ENCODE measurements around the gene PRKG1.
"Not testable (repeated sequence)": the region's sequence is repeated elsewhere in the genome, so short reads cannot be mapped to it uniquely, and the experiment has no call there.

Gene PRKG1

DNA sequence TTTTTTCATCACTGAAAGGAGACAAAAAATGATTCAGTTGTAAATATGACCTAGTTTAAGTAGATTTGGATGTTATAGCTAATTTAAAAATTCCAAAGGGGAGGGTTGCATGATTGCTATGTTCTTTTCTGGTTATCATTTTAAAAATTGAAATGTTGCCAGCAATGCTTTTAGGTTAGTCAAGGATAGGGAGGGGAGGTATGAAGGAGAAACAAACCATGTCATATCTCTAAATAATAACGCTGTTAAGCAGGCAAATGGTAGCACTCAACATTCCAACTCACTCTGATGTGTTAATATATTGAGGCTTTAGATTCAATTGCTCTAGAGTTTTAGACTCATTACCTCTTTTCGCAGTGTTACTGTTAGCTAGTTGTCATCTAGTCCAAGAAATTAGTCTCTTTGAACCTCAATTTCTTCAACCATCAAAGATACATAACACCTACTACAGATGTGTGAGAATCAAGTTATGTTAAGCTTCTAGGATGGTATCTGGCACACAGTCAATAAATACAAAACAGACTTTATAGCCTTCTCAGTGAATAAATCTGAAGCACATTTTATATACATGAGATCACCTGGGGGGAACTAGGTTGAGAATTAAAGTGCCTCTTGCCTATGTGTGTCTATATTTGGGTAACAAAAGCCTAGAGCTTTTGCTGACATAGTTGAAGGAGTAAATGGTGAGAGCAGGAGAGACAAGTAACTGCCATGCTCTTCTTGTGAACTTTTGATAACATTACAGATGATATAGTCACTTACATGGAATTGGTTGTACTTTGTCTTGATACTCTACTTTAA, 500.2 kb downstream of the PRKG1 start:
- DNase-seq (ENCODE audit: low read depth in 2 of 3, low spot score in 1 of 3) = no peak

- not testable (repeated sequence) for DNase-seq (ENCODE audit: low read depth in 2 of 3, low spot score in 1 of 3)
Observed at GRCh38 chr10:51581196-51581595, 506.9 kb downstream of the PRKG1 start.

GRCh38 chr10:51583976-51584375, 509.7 kb downstream of the PRKG1 start:
- no peak for DNase-seq (ENCODE audit: low read depth in 2 of 3, low spot score in 1 of 3)

DNA sequence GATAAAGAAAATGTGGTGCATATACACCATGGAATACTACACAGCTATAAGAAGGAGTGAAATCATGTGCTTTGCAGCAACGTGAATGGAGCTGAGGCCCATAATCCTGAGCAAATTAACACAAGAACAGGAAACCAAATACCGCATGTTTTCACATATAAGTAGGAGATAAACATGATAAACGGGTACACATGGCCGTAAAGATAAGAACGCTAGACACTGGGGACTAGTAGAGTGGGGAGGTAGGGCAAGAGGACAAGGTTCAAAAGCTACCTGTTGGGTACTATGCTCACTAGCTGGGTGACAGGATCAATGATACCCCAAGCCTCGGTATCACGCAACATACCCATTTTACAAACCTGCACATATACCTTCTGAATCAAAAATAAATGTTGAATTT, 511.5 kb downstream of the PRKG1 start:
- no peak for DNase-seq (ENCODE audit: low read depth in 2 of 3, low spot score in 1 of 3)

GRCh38 chr10:51588984-51589383, 514.7 kb downstream of the PRKG1 start:
- DNase-seq (ENCODE audit: low read depth in 2 of 3, low spot score in 1 of 3) = no peak

DNA sequence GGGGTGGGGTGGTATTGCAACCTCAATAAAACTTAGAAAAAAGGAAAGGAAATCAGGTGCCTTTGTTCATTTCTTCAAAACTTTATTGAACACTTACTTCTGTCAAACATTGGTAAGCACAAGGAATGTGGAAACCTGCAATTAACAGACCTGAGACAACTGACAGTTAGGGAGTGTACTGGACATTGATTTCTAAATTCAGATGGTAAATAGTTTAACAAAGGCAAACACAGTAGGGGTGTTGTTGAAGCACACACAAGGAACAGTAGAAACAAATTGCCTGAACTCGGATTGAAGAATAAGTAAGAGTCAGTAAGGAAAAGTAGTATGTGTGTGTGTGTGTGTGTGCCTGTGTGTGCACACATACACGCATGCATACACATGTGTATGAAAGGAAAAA, 516.5 kb downstream of the PRKG1 start:
- no peak for DNase-seq (ENCODE audit: low read depth in 2 of 3, low spot score in 1 of 3)

- no peak for DNase-seq (ENCODE audit: low read depth in 2 of 3, low spot score in 1 of 3)
Observed at GRCh38 chr10:51596695-51597094, 522.4 kb downstream of the PRKG1 start.

GRCh38 chr10:51599647-51600046, 525.4 kb downstream of the PRKG1 start:
- no peak for DNase-seq (ENCODE audit: low read depth in 2 of 3, low spot score in 1 of 3)

DNA sequence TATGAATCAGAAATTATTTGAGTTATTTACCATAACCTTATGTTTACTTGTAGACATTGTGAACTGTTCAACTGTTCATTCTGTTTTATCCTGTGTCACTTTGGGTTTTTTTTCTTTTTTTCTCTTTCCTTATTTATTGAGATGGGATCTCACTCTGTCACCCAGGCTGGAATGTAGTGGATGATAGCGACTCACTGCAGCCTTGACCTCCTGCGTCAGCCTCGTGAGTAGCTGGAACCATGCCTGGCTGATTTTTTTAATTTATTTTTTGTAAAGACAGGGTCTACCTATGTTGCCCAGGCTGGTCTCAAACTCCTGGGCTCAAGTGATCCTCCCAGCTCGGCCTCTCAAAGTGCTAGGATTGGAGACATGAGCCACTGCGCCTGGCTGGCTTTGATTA, 528.0 kb downstream of the PRKG1 start:
- no peak for DNase-seq (ENCODE audit: low read depth in 2 of 3, low spot score in 1 of 3)

GRCh38 chr10:51604579-51604978, 530.3 kb downstream of the PRKG1 start:
- no peak for DNase-seq (ENCODE audit: low read depth in 2 of 3, low spot score in 1 of 3)

- DNase-seq (ENCODE audit: low read depth in 2 of 3, low spot score in 1 of 3) = no peak
Observed at GRCh38 chr10:51606825-51607462, 532.7 kb downstream of the PRKG1 start.

- no peak for DNase-seq (ENCODE audit: low read depth in 2 of 3, low spot score in 1 of 3)
Observed at GRCh38 chr10:51607463-51607835, 533.2 kb downstream of the PRKG1 start.

- no peak for DNase-seq (ENCODE audit: low read depth in 2 of 3, low spot score in 1 of 3)
Observed at GRCh38 chr10:51608211-51608610, 533.9 kb downstream of the PRKG1 start.

DNA sequence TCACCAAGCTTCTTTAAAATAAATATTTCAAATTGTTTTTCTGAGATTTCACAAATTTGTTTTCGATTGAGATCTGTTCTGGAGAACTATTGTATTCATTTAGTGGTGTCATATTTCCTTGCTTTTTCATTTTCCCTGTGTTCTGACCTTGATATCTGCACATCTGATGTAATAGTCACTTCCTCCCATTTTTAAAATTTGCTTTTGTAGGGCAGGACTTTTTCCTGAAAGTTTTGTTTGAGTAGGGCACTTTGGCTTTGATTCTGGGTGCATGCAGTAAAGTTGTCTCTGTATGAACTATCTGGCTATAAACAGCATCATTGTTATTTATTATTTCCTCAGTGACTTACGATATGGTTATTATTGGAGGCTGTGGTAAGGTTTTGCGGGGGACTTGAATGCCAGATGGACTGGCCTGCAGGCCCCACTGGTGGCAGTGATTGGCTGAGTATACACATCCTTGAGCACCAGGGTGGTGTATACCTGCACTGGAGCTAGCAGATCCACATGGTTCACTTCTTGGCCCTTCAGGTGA, 541.5 kb downstream of the PRKG1 start:
- no peak for DNase-seq (ENCODE audit: low read depth in 2 of 3, low spot score in 1 of 3)

GRCh38 chr10:51617576-51618235, 543.4 kb downstream of the PRKG1 start:
- DNase-seq (ENCODE audit: low read depth in 2 of 3, low spot score in 1 of 3) = no peak

DNA sequence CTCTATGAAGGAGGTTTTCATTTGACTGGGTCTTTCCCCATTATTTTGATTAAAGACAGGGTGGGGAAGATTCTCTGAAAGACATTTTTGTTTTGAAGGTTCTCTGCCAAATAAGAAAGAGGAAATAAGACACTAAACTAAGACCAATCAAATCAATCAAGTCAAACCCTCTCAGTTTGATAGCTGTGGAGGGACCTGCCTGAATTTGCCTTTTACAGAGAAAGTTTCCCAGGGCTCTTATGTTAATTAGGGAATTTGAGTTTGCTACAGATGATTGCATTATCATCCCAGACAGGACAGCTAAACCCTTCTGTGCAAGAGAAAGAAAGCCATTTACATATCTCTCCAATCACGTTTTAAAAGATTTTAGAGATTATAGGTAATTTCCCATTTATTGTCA, 545.1 kb downstream of the PRKG1 start:
- no peak for DNase-seq (ENCODE audit: low read depth in 2 of 3, low spot score in 1 of 3)

- DNase-seq (ENCODE audit: low read depth in 2 of 3, low spot score in 1 of 3) = no peak
Observed at GRCh38 chr10:51620131-51620530, 545.8 kb downstream of the PRKG1 start.

- DNase-seq (ENCODE audit: low read depth in 2 of 3, low spot score in 1 of 3) = no peak
Observed at GRCh38 chr10:51624013-51624412, 549.7 kb downstream of the PRKG1 start.

GRCh38 chr10:51629934-51630639, 555.8 kb downstream of the PRKG1 start:
- DNase-seq (ENCODE audit: low read depth in 2 of 3, low spot score in 1 of 3) = no peak

- no peak for DNase-seq (ENCODE audit: low read depth in 2 of 3, low spot score in 1 of 3)
Observed at GRCh38 chr10:51630640-51631005, 556.3 kb downstream of the PRKG1 start.

DNA sequence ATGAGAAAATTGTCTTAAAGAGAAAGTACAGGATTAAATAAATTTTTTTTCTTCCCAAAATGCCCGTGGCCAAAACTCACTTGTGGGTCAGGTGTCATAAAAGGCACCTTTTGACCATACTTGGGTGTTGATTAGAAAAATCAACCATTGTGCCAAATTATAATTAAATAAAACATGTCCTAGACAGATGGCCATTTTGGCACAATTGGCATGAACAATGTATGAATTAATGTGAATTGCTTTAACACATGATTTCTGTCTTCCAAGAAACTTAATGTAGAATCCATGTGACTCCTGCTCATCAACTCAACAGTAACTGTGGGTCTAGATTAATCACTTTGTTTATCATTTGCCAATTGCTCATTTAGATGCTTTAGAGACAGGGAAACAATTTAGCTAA, 561.1 kb downstream of the PRKG1 start:
- no peak for DNase-seq (ENCODE audit: low read depth in 2 of 3, low spot score in 1 of 3)

GRCh38 chr10:51638211-51638610, 563.9 kb downstream of the PRKG1 start:
- no peak for DNase-seq (ENCODE audit: low read depth in 2 of 3, low spot score in 1 of 3)

Measured in stimulated activated CD4-positive, alpha-beta T cell treated with anti-CD3 and anti-CD28 coated beads, Interleukin-12 subunit alpha, Interleukin-12 subunit beta, amount 100 ng/mL, for 48 hours (primary cell).